GM18519 (cell line): ENCODE results near the gene GOLIM4.
"Not testable (repeated sequence)": the region's sequence is repeated elsewhere in the genome, so short reads cannot be mapped to it uniquely, and the experiment has no call there.

ENCODE experiments used
- ATAC-seq: cut with Tn5 transposase; IDR thresholded peaks from one replicate; pipeline ENCODE4 v1.9.1; 2021; ENCODE audit warnings: mild to moderate bottlenecking, moderate library complexity; ENCODE audit not compliant: unreplicated experiment, low FRiP score

GOLIM4 gene

GRCh38 chr3:168095611-168096209 lies at the start of gene GOLIM4:
Gene GOLIM4 (minus strand): TSS chr3:168095924. CDS start chr3:168095285, 639 bp downstream.
- peak; percentile 80 for ATAC-seq

- no peak for ATAC-seq
Observed at GRCh38 chr3:168141405-168141998, 45.8 kb upstream of the GOLIM4 start.

GRCh38 chr3:168139947-168140346 lies 44.2 kb upstream of the GOLIM4 start:
- ATAC-seq, result no peak

GRCh38 chr3:168138421-168138820 lies 42.7 kb upstream of the GOLIM4 start:
- ATAC-seq, result no peak

GRCh38 chr3:168134931-168135330 lies 39.2 kb upstream of the GOLIM4 start:
- peak; percentile 95 for ATAC-seq

GRCh38 chr3:168130250-168130649 lies 34.5 kb upstream of the GOLIM4 start:
- ATAC-seq, result not testable (repeated sequence)

GRCh38 chr3:168128463-168128862 lies 32.7 kb upstream of the GOLIM4 start:
- not testable (repeated sequence) for ATAC-seq

- ATAC-seq, result no peak
Observed at GRCh38 chr3:168127466-168127865, 31.7 kb upstream of the GOLIM4 start.

GRCh38 chr3:168124791-168125190 lies 29.1 kb upstream of the GOLIM4 start:
- ATAC-seq, result no peak

- ATAC-seq, result no peak
Observed at GRCh38 chr3:168124291-168124690, 28.6 kb upstream of the GOLIM4 start.

- no peak for ATAC-seq
Observed at GRCh38 chr3:168123201-168124176, 27.8 kb upstream of the GOLIM4 start.

- ATAC-seq, result no peak
Observed at GRCh38 chr3:168121184-168122017, 25.7 kb upstream of the GOLIM4 start.

GRCh38 chr3:168117853-168118313 lies 22.2 kb upstream of the GOLIM4 start:
- no peak for ATAC-seq

- no peak for ATAC-seq
Observed at GRCh38 chr3:168117059-168117458, 21.3 kb upstream of the GOLIM4 start.

GRCh38 chr3:168116279-168116678 lies 20.6 kb upstream of the GOLIM4 start:
- no peak for ATAC-seq

- ATAC-seq, result no peak
Observed at GRCh38 chr3:168113848-168114247, 18.1 kb upstream of the GOLIM4 start.

GRCh38 chr3:168112894-168113293 lies 17.2 kb upstream of the GOLIM4 start:
- no peak for ATAC-seq

- ATAC-seq, result no peak
Observed at GRCh38 chr3:168104361-168104760, 8.6 kb upstream of the GOLIM4 start.

GRCh38 chr3:168102735-168103410 lies 7.1 kb upstream of the GOLIM4 start:
- ATAC-seq, result no peak
